GM12864 (cell line): Measurements from ENCODE around the gene WSCD2.

Source experiments
- DNase-seq: peaks from one replicate; pipeline ENCODE4 v3.0.0-alpha.2; 2011; ENCODE audit warnings: low read depth
- H3K4me3 ChIP-seq: 2 replicates; pipeline ENCODE4 v1.5.1; 2011; ENCODE audit warnings: mild to moderate bottlenecking, low read depth, low read length, control low read depth
- CTCF ChIP-seq: IDR thresholded peaks from 2 replicates; pipeline ENCODE4 v1.5.1; 2011; ENCODE audit warnings: low read depth, mild to moderate bottlenecking, moderate library complexity, low read length, control low read depth, inconsistent platforms; ENCODE audit errors: missing control alignments

Gene WSCD2

GRCh38 chr12:108252523-108252922 is 123.4 kb downstream of the WSCD2 start:
- no peak for TF ChIP-seq CTCF
- no peak overlapping the region for H3K4me3 ChIP-seq
- DNase-seq: no peak

GRCh38 chr12:108253540-108253939 is 124.5 kb downstream of the WSCD2 start:
- no peak for DNase-seq
- no peak overlapping the region for H3K4me3 ChIP-seq
- no peak for TF ChIP-seq CTCF

- no peak for DNase-seq
- H3K4me3 ChIP-seq: no peak overlapping the region
- no peak for TF ChIP-seq CTCF
These were observed 124.9 kb downstream of the WSCD2 start for GRCh38 chr12:108254030-108254429.

- no peak overlapping the region for H3K4me3 ChIP-seq
- no peak for DNase-seq
- TF ChIP-seq CTCF: no peak
These were observed 125.6 kb downstream of the WSCD2 start for GRCh38 chr12:108254517-108255251.

- no peak for TF ChIP-seq CTCF
- DNase-seq: no peak
- H3K4me3 ChIP-seq: no peak overlapping the region
These were observed 126.1 kb downstream of the WSCD2 start for GRCh38 chr12:108255252-108255602.

- no peak for DNase-seq
- no peak for TF ChIP-seq CTCF
- no peak overlapping the region for H3K4me3 ChIP-seq
These were observed 127.9 kb downstream of the WSCD2 start for GRCh38 chr12:108257004-108257403.

GRCh38 chr12:108257610-108258106 is 128.6 kb downstream of the WSCD2 start:
- DNase-seq: no peak
- H3K4me3 ChIP-seq: no peak overlapping the region
- no peak for TF ChIP-seq CTCF
